Measurements from ENCODE around the gene SDR42E1.
"Not testable (repeated sequence)": the region's sequence is repeated elsewhere in the genome, so short reads cannot be mapped to it uniquely, and the experiment has no call there.

The SDR42E1 gene

GRCh38 chr16:82034981-82035612 is 23.8 kb upstream of the SDR42E1 start, which contains the start of gene HSD17B2:
Gene HSD17B2, plus strand, starts transcription at chr16:82035253. Its CDS starts 172 bp downstream, at chr16:82035425.
- DNase-seq, result no peak

GRCh38 chr16:82033683-82034300 is 22.5 kb upstream of the SDR42E1 start:
- DNase-seq, result no peak

- DNase-seq, result no peak
Observed at GRCh38 chr16:82033006-82033405, 21.7 kb upstream of the SDR42E1 start.

GRCh38 chr16:82031116-82032084 is 20.1 kb upstream of the SDR42E1 start:
- DNase-seq, result no peak

- no peak for DNase-seq
Observed at GRCh38 chr16:82027629-82028064, 16.4 kb upstream of the SDR42E1 start.

- no peak for DNase-seq
Observed at GRCh38 chr16:82024883-82025282, 13.6 kb upstream of the SDR42E1 start.

GRCh38 chr16:82024316-82024715 is 13.0 kb upstream of the SDR42E1 start:
- DNase-seq, result no peak

GRCh38 chr16:82023206-82023605 is 11.9 kb upstream of the SDR42E1 start:
- DNase-seq, result no peak

- DNase-seq, result no peak
Observed at GRCh38 chr16:82020051-82020450, 8.8 kb upstream of the SDR42E1 start.

- no peak for DNase-seq
Observed at GRCh38 chr16:82019535-82019934, 8.3 kb upstream of the SDR42E1 start.

GRCh38 chr16:82017911-82018568 is 6.8 kb upstream of the SDR42E1 start:
- no peak for DNase-seq

- no peak for DNase-seq
Observed at GRCh38 chr16:82016964-82017363, 5.7 kb upstream of the SDR42E1 start.

- no peak for DNase-seq
Observed at GRCh38 chr16:82016263-82016662, 5.0 kb upstream of the SDR42E1 start.

GRCh38 chr16:82013139-82013538 is 1.9 kb upstream of the SDR42E1 start:
- DNase-seq, result no peak

- DNase-seq, result no peak
Observed at GRCh38 chr16:82010649-82011048, 621 bp downstream of the SDR42E1 start.

GRCh38 chr16:82009789-82010188 is 1.5 kb downstream of the SDR42E1 start:
- DNase-seq, result not testable (repeated sequence)

GRCh38 chr16:82008957-82009592 is 2.2 kb downstream of the SDR42E1 start:
- no peak for DNase-seq

- no peak for DNase-seq
Observed at GRCh38 chr16:82007189-82007588, 4.1 kb downstream of the SDR42E1 start.

GRCh38 chr16:82006036-82006435 is 5.2 kb downstream of the SDR42E1 start:
- no peak for DNase-seq

- DNase-seq, result no peak
Observed at GRCh38 chr16:82005027-82005830, 6.0 kb downstream of the SDR42E1 start.

- no peak for DNase-seq
Observed at GRCh38 chr16:82004601-82005000, 6.7 kb downstream of the SDR42E1 start.

GRCh38 chr16:82002831-82003230 is 8.4 kb downstream of the SDR42E1 start:
- DNase-seq, result no peak

All from stimulated activated CD4-positive, alpha-beta T cell treated with anti-CD3 and anti-CD28 coated beads, Interleukin-4, amount 100 ng/mL, for 1 hour (primary cell).